MCF 10A (cell line): Measurements from ENCODE around the gene BTG2. TPM values are rescaled to one million over a fixed set of nuclear protein-coding genes. Genes with fewer than 3 reads are reported as not detected.

Experiments
- BruUV-seq: library from RNA; stranded (reverse); fragments of 400-500 nt; replicated peaks from 2 replicates; lab custom pipeline; 2021; lab: Mats Ljungman, UMichigan
- CTCF ChIA-PET: fragments of 300-600 bp; sonication (Branson Sonifier 250); formaldehyde crosslinking; extraction: SDS; loops from one replicate; lab custom pipeline; 2021; ENCODE audit warnings: antibody characterized with exemption, inconsistent platforms; lab: Yijun Ruan, JAX
- POLR2A ChIA-PET: fragments of 300-600, 350-650 bp; sonication (Branson Sonifier 250); formaldehyde crosslinking; extraction: SDS; loops from one replicate; lab custom pipeline; 2020; ENCODE audit warnings: antibody characterized with exemption, inconsistent platforms; lab: Yijun Ruan, JAX
- DNase-seq: peaks from one replicate; pipeline ENCODE4 v3.0.0-alpha.2; 2018; ENCODE audit not compliant: unreplicated experiment
- H3K27ac Mint-ChIP-seq: one replicate; pipeline ENCODE4 v1.8.0; 2022; ENCODE audit warnings: mild to moderate bottlenecking, low read depth, mixed read lengths; ENCODE audit not compliant: unreplicated experiment
- H3K27me3 Mint-ChIP-seq: one replicate; pipeline ENCODE4 v1.8.0; 2022; ENCODE audit warnings: mixed read lengths; ENCODE audit not compliant: insufficient read depth, unreplicated experiment
- H3K36me3 Mint-ChIP-seq: one replicate; pipeline ENCODE4 v1.8.0; 2022; ENCODE audit warnings: mild to moderate bottlenecking, moderate library complexity, mixed read lengths; ENCODE audit not compliant: insufficient read depth, unreplicated experiment
- H3K4me1 Mint-ChIP-seq: one replicate; pipeline ENCODE4 v1.8.0; 2022; ENCODE audit warnings: mixed read lengths; ENCODE audit not compliant: insufficient read depth, unreplicated experiment
- H3K4me3 Mint-ChIP-seq: one replicate; pipeline ENCODE4 v1.8.0; 2022; ENCODE audit warnings: mild to moderate bottlenecking, moderate library complexity, mixed read lengths; ENCODE audit not compliant: unreplicated experiment
- H3K9me3 Mint-ChIP-seq: one replicate; pipeline ENCODE4 v1.8.0; 2022; ENCODE audit warnings: mixed read lengths; ENCODE audit not compliant: unreplicated experiment
- CTCF ChIP-seq: fragments of 200-600 bp; IDR thresholded peaks from one replicate; pipeline ENCODE4 v1.8.0; 2022; ENCODE audit warnings: antibody characterized with exemption, mild to moderate bottlenecking; ENCODE audit not compliant: unreplicated experiment
- intact Hi-C: fragments of 100-400 bp; cut with micrococcal nuclease; formaldehyde crosslinking; loops from 2 replicates; pipeline ENCODE4 v1.14.1; 2022
- total RNA-seq: library from RNA; stranded (reverse); gene quantifications from 2 replicates; pipeline ENCODE4 v1.2.3, GENCODE V29; 2022

The BTG2 gene
- total RNA-seq, 1 experiment from 2014 or later = 44.4 TPM

- intact Hi-C loops = loop anchor here (1.0 to 5.0 kb wide), 3 partner anchors 21 to 291 kb away; no protein-coding TSS in a partner anchor
- peak; percentile 62 for TF ChIP-seq CTCF
- H3K27me3 Mint-ChIP-seq = peaks cover 13% of the 10 kb centered on the region
- BruUV-seq = no TSS peak
- peaks cover 30% of the 10 kb centered on the region for H3K4me1 Mint-ChIP-seq
- H3K9me3 Mint-ChIP-seq = no peaks in the 10 kb centered on the region
- H3K4me3 Mint-ChIP-seq = peak overlapping the region; percentile 71
- CTCF ChIA-PET = interaction anchor here (0.6 to 9.5 kb wide), 19 partner anchors 11 to 548 kb away, joined by 3 to 187 read pairs (median 4); partner anchors contain the start of gene MYOG
- H3K27ac Mint-ChIP-seq = peak overlapping the region; percentile 57
- POLR2A ChIA-PET = interaction anchor here (0.6 to 9.5 kb wide), 19 partner anchors 9 to 843 kb away, joined by 3 to 238 read pairs (median 4); partner anchors contain the start of gene BTG2
- no peaks in the 10 kb centered on the region for H3K36me3 Mint-ChIP-seq
- peak; percentile 82 for DNase-seq
Measured at GRCh38 chr1:203327684-203328457, 22.6 kb downstream of the BTG2 start.

GRCh38 chr1:203328714-203329122, 23.4 kb downstream of the BTG2 start:
- Mint-ChIP-seq H3K27ac (no peak overlapping the region), H3K36me3 (no peaks in the 10 kb centered on the region), H3K27me3 (peaks cover 5% of the 10 kb centered on the region), H3K4me1 (peaks cover 21% of the 10 kb centered on the region), H3K4me3 (no peak overlapping the region), H3K9me3 (no peaks in the 10 kb centered on the region)
- POLR2A ChIA-PET = interaction anchor here (1.2 to 9.5 kb wide), 3 partner anchors 19 to 364 kb away, joined by 4 to 238 read pairs (median 12); partner anchors contain the start of gene BTG2
- CTCF ChIA-PET = interaction anchor here (1.2 to 20.2 kb wide), 6 partner anchors 10 to 59 kb away, joined by 3 to 980 read pairs (median 130); no protein-coding TSS in a partner anchor
- BruUV-seq = no TSS peak
- DNase-seq = no peak
- no peak for TF ChIP-seq CTCF
- intact Hi-C loops = loop anchor here (5.0 kb wide), 1 partner anchor 291 kb away; no protein-coding TSS in a partner anchor

GRCh38 chr1:203331224-203331623, 25.9 kb downstream of the BTG2 start:
- Mint-ChIP-seq H3K27me3 (no peaks in the 10 kb centered on the region), H3K4me3 (no peak overlapping the region), H3K9me3 (no peaks in the 10 kb centered on the region), H3K36me3 (no peaks in the 10 kb centered on the region), H3K4me1 (peaks cover 19% of the 10 kb centered on the region), H3K27ac (no peak overlapping the region)
- intact Hi-C loops = no loop called here
- ChIA-PET POLR2A (interaction anchor here (0.7 to 1.8 kb wide), 2 partner anchors 25 to 434 kb away, joined by 3 to 6 read pairs; partner anchors contain the start of gene LAX1), CTCF (interaction anchor here (2.1 to 20.2 kb wide), 5 partner anchors 9 to 149 kb away, joined by 21 to 981 read pairs (median 31); partner anchors contain the start of genes OPTC and PRELP)
- BruUV-seq = no TSS peak
- no peak for TF ChIP-seq CTCF
- peak; percentile 50 for DNase-seq

- intact Hi-C loops = no loop called here
- peaks cover 13% of the 10 kb centered on the region for H3K4me1 Mint-ChIP-seq
- no peak for DNase-seq
- ChIA-PET POLR2A (interaction anchor here (0.6 to 4.9 kb wide), 7 partner anchors 9 to 375 kb away, joined by 3 to 35 read pairs (median 6); partner anchors contain the start of gene BTG2), CTCF (interaction anchor here (0.6 to 20.2 kb wide), 17 partner anchors 11 to 367 kb away, joined by 3 to 981 read pairs (median 6); partner anchors contain the start of genes BTG2, FMOD, OPTC and PRELP)
- no peak overlapping the region for H3K27ac Mint-ChIP-seq
- no peak for TF ChIP-seq CTCF
- no peaks in the 10 kb centered on the region for H3K9me3 Mint-ChIP-seq
- H3K36me3 Mint-ChIP-seq = no peaks in the 10 kb centered on the region
- no TSS peak for BruUV-seq
- peaks cover 9% of the 10 kb centered on the region for H3K27me3 Mint-ChIP-seq
- H3K4me3 Mint-ChIP-seq = no peak overlapping the region
Measured at GRCh38 chr1:203335503-203335902, 30.2 kb downstream of the BTG2 start.
